Upper lobe of left lung (tissue), 6 donors: ENCODE results near the gene DPEP2. TPM values are rescaled to one million over a fixed set of nuclear protein-coding genes. Genes with fewer than 3 reads are reported as not detected.
"Not testable (repeated sequence)": the region's sequence is repeated elsewhere in the genome, so short reads cannot be mapped to it uniquely, and the experiment has no call there.

Experiments used
- ATAC-seq, 2 donors: fragments of 200-7000 bp; cut with Tn5 transposase; one replicate each; pipeline ENCODE4 v1.9.1; 2022; ENCODE audit warnings: mild to moderate bottlenecking in 2 of 2, moderate library complexity in 2 of 2; ENCODE audit not compliant: low FRiP score in 2 of 2
- DNase-seq, 2 donors: peaks; one replicate each; pipeline ENCODE4 v3.0.0-alpha.2; 2019 to 2020
- H3K27ac ChIP-seq, 4 donors: fragments of 200-600 bp; sonication (generic); one replicate each; pipeline ENCODE4 v1.5.1; 2016 to 2019
- H3K27me3 ChIP-seq, 4 donors: fragments of 200-600 bp; sonication (generic); one replicate each; pipeline ENCODE4 v1.5.1; 2017 to 2019
- H3K36me3 ChIP-seq, 4 donors: fragments of 200-600 bp; sonication (generic); one replicate each; pipeline ENCODE4 v1.5.1; 2016 to 2019
- H3K4me1 ChIP-seq, 4 donors: fragments of 200-600 bp; sonication (generic); one replicate each; pipeline ENCODE4 v1.5.1; 2018 to 2019
- H3K4me3 ChIP-seq, 4 donors: fragments of 200-600 bp; sonication (generic); one replicate each; pipeline ENCODE4 v1.5.1; 2017 to 2019; ENCODE audit warnings: mild to moderate bottlenecking in 2 of 4, moderate library complexity in 1 of 4
- H3K9me3 ChIP-seq, 4 donors: fragments of 200-600 bp; sonication (generic); one replicate each; pipeline ENCODE4 v1.5.1; 2018 to 2019
- EP300 ChIP-seq, 4 donors: sonication (generic); formaldehyde crosslinking; IDR thresholded peaks; one replicate each; pipeline ENCODE4 v1.5.1; 2017; ENCODE audit warnings: antibody characterized with exemption in 4 of 4, control low read depth in 2 of 4
- POLR2A ChIP-seq, 4 donors: fragments of 450-650 bp; IDR thresholded peaks; one replicate each; pipeline ENCODE4 v1.5.1; 2016 to 2017; ENCODE audit warnings: antibody characterized with exemption in 4 of 4, mild to moderate bottlenecking in 2 of 4
- POLR2AphosphoS5 ChIP-seq, 2 donors: sonication (generic); formaldehyde crosslinking; IDR thresholded peaks; one replicate each; pipeline ENCODE4 v1.5.1; 2017; ENCODE audit warnings: antibody characterized with exemption in 2 of 2
- WGBS, 2 donors: methylation state at CpG; one replicate each; pipeline ENCODE4 v1.1.5; 2017 to 2018; 5-methylcytosine and 5-hydroxymethylcytosine counted together
- total RNA-seq, 6 donors: library from RNA; depleted of rRNA in 4 of 6; stranded (reverse); fragments of >200 nt in 4 of 6; gene quantifications; one replicate each; pipeline versions ENCODE4 v1.1.0 to v1.2.1, GENCODE V29; 2016 to 2021
- TF ChIP-seq, protein P1 (sequence below), 6 experiments: fragments of 450-650 bp in 4 of 6; fragments of 200-600 bp in 2 of 6; sonication (generic) in 2 of 6; IDR thresholded peaks; one replicate each; pipeline ENCODE4 v1.5.1; 2016 to 2019; ENCODE audit warnings: antibody characterized with exemption in 6 of 6
- donor health status: DM: no; HTN: no; CAD: no; lungs with moderate emphysema.
- donor health status: DM: no; HTN: yes; CAD: no; lungs with severe emphysema.

DPEP2 gene
- total RNA-seq, 6 donors from 2014 or later: 7.1 to 56.6 (median 23.0) TPM

DNA sequence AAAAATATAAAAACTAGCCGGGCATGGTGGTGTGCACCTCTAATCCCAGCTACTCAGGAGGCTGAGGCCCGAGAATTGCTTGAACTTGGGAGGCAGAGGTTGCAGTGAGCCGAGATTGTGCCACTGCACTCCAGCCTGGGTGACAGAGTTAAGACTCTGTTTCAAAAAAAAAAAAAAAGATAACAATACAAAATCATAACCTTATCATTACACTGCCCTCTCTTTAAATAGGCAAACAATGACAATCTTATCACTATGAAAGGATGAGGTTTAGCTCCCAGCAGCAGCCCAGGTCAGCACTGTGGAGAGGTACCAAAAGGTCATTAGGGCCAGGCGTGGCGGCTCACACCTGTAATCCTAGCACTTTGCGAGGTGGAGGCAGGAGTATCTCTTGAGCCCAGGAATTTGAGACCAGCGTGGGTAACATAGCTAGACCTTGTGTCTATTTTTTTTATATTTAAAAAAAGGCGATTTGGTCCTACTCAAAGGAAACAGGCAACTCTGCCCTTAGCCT, 19.9 kb upstream of the DPEP2 start:
- Histone ChIP-seq H3K9me3 (no peaks in the 10 kb centered on the region), H3K27me3 (no peaks in the 10 kb centered on the region), H3K36me3 (peaks cover 0 to 9% (median 2%) of the 10 kb centered on the region in 4 donors), H3K27ac (no peak overlapping the region), H3K4me3 (no peak overlapping the region), H3K4me1 (peaks cover 21 to 28% (median 22%) of the 10 kb centered on the region in 4 donors)
- TF ChIP-seq EP300 (IDR thresholded peaks at IDR 0.05): no peak
- TF ChIP-seq, protein P1, sequence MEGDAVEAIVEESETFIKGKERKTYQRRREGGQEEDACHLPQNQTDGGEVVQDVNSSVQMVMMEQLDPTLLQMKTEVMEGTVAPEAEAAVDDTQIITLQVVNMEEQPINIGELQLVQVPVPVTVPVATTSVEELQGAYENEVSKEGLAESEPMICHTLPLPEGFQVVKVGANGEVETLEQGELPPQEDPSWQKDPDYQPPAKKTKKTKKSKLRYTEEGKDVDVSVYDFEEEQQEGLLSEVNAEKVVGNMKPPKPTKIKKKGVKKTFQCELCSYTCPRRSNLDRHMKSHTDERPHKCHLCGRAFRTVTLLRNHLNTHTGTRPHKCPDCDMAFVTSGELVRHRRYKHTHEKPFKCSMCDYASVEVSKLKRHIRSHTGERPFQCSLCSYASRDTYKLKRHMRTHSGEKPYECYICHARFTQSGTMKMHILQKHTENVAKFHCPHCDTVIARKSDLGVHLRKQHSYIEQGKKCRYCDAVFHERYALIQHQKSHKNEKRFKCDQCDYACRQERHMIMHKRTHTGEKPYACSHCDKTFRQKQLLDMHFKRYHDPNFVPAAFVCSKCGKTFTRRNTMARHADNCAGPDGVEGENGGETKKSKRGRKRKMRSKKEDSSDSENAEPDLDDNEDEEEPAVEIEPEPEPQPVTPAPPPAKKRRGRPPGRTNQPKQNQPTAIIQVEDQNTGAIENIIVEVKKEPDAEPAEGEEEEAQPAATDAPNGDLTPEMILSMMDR (IDR thresholded peaks at IDR 0.05): no peak
- TF ChIP-seq POLR2AphosphoS5 (IDR thresholded peaks at IDR 0.05): no peak
- TF ChIP-seq POLR2A (IDR thresholded peaks at IDR 0.05): no peak
- 74 to 79% methylated on average over 8 of the region's 8 CpGs for WGBS, 2 donors
- ATAC-seq (no peak), DNase-seq (no peak)

DNA sequence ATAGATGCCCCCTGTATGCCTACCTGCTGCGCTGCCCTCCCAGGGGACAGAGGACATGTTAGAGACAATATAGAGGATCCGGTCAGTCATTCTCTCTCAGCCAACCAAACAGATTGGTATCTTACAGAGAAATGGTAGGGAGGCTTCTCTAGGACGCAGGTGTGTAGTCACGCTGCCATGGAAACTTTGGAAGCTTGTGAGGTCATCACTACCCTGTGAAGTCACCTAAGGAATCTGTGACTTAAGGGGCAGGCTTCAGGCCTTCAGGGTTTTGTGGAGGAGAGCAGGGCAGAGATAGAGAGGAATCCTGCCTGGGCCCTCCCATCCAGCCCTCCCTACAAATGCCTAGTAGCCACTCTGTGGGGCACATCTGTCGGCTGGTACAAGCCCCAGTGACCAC, 16.4 kb upstream of the DPEP2 start, which contains the start of gene DPEP2NB:
TSS of gene DPEP2NB (minus strand) at position 231 of the 400 bp plus-strand sequence. CDS start at position 90, 141 bp downstream.
- Histone ChIP-seq H3K4me3 (no peak within 1 kb of the TSS), H3K4me1 (peaks cover 0 to 9% (median 2%) of the 10 kb centered on the region in 4 donors), H3K9me3 (no peaks in the 10 kb centered on the region), H3K27me3 (no peaks in the 10 kb centered on the region), H3K36me3 (no peaks in the 10 kb centered on the region), H3K27ac (no peak within 1 kb of the TSS)
- TF ChIP-seq, protein P1 (IDR thresholded peaks at IDR 0.05): no peak
- TF ChIP-seq EP300 (IDR thresholded peaks at IDR 0.05): no peak
- TF ChIP-seq POLR2A (IDR thresholded peaks at IDR 0.05): no peak
- TF ChIP-seq POLR2AphosphoS5 (IDR thresholded peaks at IDR 0.05): no peak
- ATAC-seq (no peak), DNase-seq (no peak)
- WGBS, 2 donors: 90 to 91% methylated on average over 5 of the region's 5 CpGs

DNA sequence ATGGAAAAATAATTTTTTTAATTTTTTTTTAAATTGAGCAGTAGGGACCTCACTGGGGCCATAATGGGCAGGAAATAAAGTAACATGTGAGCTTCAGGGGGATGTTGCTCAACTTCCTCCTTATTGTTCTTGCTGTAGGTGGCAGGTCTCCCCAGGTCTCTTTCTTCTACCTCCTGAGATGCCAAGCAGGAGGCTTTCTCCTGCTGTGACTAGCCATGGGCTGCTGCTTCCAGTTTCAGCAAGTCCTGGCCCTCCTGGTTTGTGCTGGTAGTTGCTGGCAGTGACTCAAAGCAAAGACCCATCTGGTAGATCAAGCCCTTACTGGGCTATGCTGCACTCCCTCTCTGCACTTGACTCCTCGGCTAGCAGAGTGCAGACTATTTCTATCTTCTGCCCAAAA, 14.2 kb upstream of the DPEP2 start:
- DNase-seq: no peak
- no peak for TF ChIP-seq POLR2A (IDR thresholded peaks at IDR 0.05)
- TF ChIP-seq EP300 (IDR thresholded peaks at IDR 0.05): no peak
- TF ChIP-seq POLR2AphosphoS5 (IDR thresholded peaks at IDR 0.05): no peak
- TF ChIP-seq, protein P1 (IDR thresholded peaks at IDR 0.05): no peak
- 55 to 83% methylated on average over 1 of the region's 1 CpG for WGBS, 2 donors
- Histone ChIP-seq H3K9me3 (no peaks in the 10 kb centered on the region), H3K4me1 (peaks cover 0 to 9% (median 2%) of the 10 kb centered on the region in 4 donors), H3K27ac (peak overlapping the region in 2 of 4 donors; percentile 48 to 63), H3K27me3 (no peaks in the 10 kb centered on the region), H3K36me3 (no peaks in the 10 kb centered on the region), H3K4me3 (no peak overlapping the region)
- no peak for ATAC-seq

DNA sequence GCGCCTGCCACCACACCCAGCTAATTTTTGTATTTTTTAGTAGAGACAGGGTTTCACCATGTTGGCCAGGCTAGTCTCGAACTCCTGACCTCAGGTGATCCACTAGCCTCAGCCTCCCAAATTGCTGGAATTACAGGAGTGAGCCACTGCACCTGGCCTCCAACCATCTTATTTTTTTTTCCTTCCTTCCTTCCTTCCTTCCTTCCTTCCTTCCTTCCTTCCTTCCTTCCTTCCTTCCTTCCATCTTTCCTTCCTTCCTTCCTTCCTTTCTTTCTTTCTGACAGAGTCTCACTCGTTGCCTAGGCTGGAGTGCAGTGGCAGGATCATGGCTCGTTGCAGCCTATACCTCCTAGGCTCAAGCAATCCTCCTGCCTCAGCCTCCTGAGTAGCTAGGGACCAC, 10.6 kb upstream of the DPEP2 start:
- DNase-seq, ATAC-seq, H3K9me3 ChIP-seq, H3K4me3 ChIP-seq, H3K27me3 ChIP-seq, H3K36me3 ChIP-seq, H3K27ac ChIP-seq: not testable (repeated sequence)
- WGBS, 2 donors: 78 to 94% methylated on average over 4 of the region's 4 CpGs
- H3K4me1 ChIP-seq: peaks cover 10 to 21% (median 15%) of the 10 kb centered on the region in 4 donors

DNA sequence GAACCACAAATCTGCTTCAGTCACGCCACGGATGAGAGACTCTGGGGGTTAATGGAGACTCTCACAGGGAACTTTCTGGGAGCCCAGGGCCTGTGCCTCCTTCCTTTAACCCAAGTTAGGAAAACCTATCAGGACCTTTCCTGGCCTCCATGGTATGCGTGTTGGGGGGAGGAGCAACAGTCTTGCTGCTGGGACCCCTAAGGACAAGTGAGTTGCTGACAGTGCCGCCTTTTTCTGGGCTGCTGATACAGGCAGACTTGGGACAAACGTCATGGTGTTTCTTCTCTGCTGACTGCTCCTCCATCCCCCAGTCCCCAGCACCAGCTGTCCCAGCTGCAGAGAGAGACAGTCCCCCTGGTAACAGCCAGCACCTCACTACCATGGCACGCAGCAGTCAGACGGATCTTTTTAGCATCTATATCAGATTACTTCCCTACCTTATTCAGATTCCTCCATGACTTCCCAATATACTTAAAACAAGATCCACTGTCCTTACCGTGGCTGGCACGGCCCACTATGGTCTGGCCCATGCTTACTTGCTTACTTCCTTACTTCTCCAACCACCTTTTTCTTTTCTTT, 10.0 kb upstream of the DPEP2 start:
- Histone ChIP-seq H3K4me3 (no peak overlapping the region), H3K27me3 (no peaks in the 10 kb centered on the region), H3K9me3 (no peaks in the 10 kb centered on the region), H3K36me3 (no peaks in the 10 kb centered on the region), H3K4me1 (peaks cover 10 to 21% (median 17%) of the 10 kb centered on the region in 4 donors), H3K27ac (no peak overlapping the region)
- DNase-seq (no peak), ATAC-seq (no peak)
- TF ChIP-seq, protein P1 (IDR thresholded peaks at IDR 0.05): no peak
- TF ChIP-seq EP300 (IDR thresholded peaks at IDR 0.05): no peak
- TF ChIP-seq POLR2A (IDR thresholded peaks at IDR 0.05): no peak
- no peak for TF ChIP-seq POLR2AphosphoS5 (IDR thresholded peaks at IDR 0.05)
- WGBS, 2 donors: 73 to 78% methylated on average over 9 of the region's 9 CpGs
